Tibial nerve (tissue), 4 donors: ENCODE results near the gene DRD3. TPM values are rescaled to one million over a fixed set of nuclear protein-coding genes. Genes with fewer than 3 reads are reported as not detected.

Source experiments
- DNase-seq, 2 donors: peaks; one replicate each; pipeline ENCODE4 v3.0.0-alpha.2; 2019; ENCODE audit warnings: low spot score in 2 of 2
- H3K27ac ChIP-seq, 4 donors: fragments of 200-600 bp; sonication (generic) in 3 of 4; one replicate each; pipeline ENCODE4 v1.5.1; 2017 to 2019; ENCODE audit warnings: mild to moderate bottlenecking in 1 of 4
- H3K27me3 ChIP-seq, 2 donors: fragments of 200-600 bp; sonication (generic) in 1 of 2; one replicate each; pipeline versions ENCODE4 v1.5.1 to v1.6.0; 2017 to 2019
- H3K36me3 ChIP-seq, 3 donors: fragments of 200-600 bp; sonication (generic); one replicate each; pipeline ENCODE4 v1.5.1; 2018 to 2019
- H3K4me1 ChIP-seq, 4 donors: fragments of 200-600 bp; sonication (generic) in 3 of 4; one replicate each; pipeline ENCODE4 v1.5.1; 2017 to 2019
- H3K4me3 ChIP-seq, 4 donors: fragments of 200-600 bp; sonication (generic) in 3 of 4; one replicate each; pipeline ENCODE4 v1.5.1; 2017 to 2019; ENCODE audit warnings: mild to moderate bottlenecking in 1 of 4, moderate library complexity in 1 of 4
- H3K9me3 ChIP-seq, 4 donors: fragments of 200-600 bp; sonication (generic) in 3 of 4; one replicate each; pipeline ENCODE4 v1.5.1; 2017 to 2019
- CTCF ChIP-seq, 5 experiments: fragments of 200-600 bp in 3 of 5; fragments of 450-650 bp in 2 of 5; sonication (generic) in 3 of 5; IDR thresholded peaks; one replicate each; pipeline ENCODE4 v1.5.1; 2016 to 2019; ENCODE audit warnings: antibody characterized with exemption in 5 of 5, mild to moderate bottlenecking in 3 of 5, moderate library complexity in 2 of 5
- EP300 ChIP-seq, 2 donors: sonication (generic); formaldehyde crosslinking; IDR thresholded peaks; one replicate each; pipeline ENCODE4 v1.6.1; 2017; ENCODE audit warnings: antibody characterized with exemption in 2 of 2, mild to moderate bottlenecking in 1 of 2
- POLR2A ChIP-seq, 2 donors: fragments of 450-650 bp; IDR thresholded peaks; one replicate each; pipeline ENCODE4 v1.6.1; 2017; ENCODE audit warnings: antibody characterized with exemption in 2 of 2, mild to moderate bottlenecking in 2 of 2, moderate library complexity in 2 of 2
- WGBS, 2 donors: methylation state at CpG; one replicate each; pipeline ENCODE4 v1.1.5; 2018; 5-methylcytosine and 5-hydroxymethylcytosine counted together
- total RNA-seq, 4 donors: library from RNA; depleted of rRNA; stranded (reverse); fragments of >200 nt; gene quantifications; one replicate each; pipeline ENCODE4 v1.1.0, GENCODE V29; 2016

The DRD3 gene
- total RNA-seq, 4 donors from 2014 or later: not detected

GRCh38 chr3:114119776-114120175 lies 59.1 kb downstream of the DRD3 start:
- no peaks in the 10 kb centered on the region for H3K4me1 ChIP-seq

GRCh38 chr3:114115143-114115542 lies 63.7 kb downstream of the DRD3 start:
- WGBS, 2 donors: 84 to 91% methylated on average over 7 of the region's 7 CpGs
- Histone ChIP-seq H3K27ac (no peak overlapping the region), H3K27me3 (no peaks in the 10 kb centered on the region), H3K4me3 (no peak overlapping the region), H3K9me3 (no peaks in the 10 kb centered on the region), H3K4me1 (no peaks in the 10 kb centered on the region), H3K36me3 (no peaks in the 10 kb centered on the region)
- TF ChIP-seq CTCF (IDR thresholded peaks at IDR 0.05): no peak
- TF ChIP-seq POLR2A (IDR thresholded peaks at IDR 0.05): no peak
- TF ChIP-seq EP300 (IDR thresholded peaks at IDR 0.05): no peak
- no peak for DNase-seq

More at GRCh38 chr3:114119776-114120175, 59.1 kb downstream of the DRD3 start:
- no peaks in the 10 kb centered on the region for H3K9me3 ChIP-seq
- DNase-seq: no peak
- H3K27ac ChIP-seq: no peak overlapping the region
- H3K36me3 ChIP-seq: no peaks in the 10 kb centered on the region
- no peak overlapping the region for H3K4me3 ChIP-seq
- WGBS, 2 donors: 30 to 33% methylated on average over 1 of the region's 1 CpG
- no peak for TF ChIP-seq CTCF (IDR thresholded peaks at IDR 0.05)
- no peak for TF ChIP-seq POLR2A (IDR thresholded peaks at IDR 0.05)
- no peak for TF ChIP-seq EP300 (IDR thresholded peaks at IDR 0.05)
- H3K27me3 ChIP-seq: no peaks in the 10 kb centered on the region

GRCh38 chr3:114114719-114115118 lies 64.1 kb downstream of the DRD3 start:
- no peaks in the 10 kb centered on the region for H3K4me1 ChIP-seq
- 86 to 88% methylated on average over 3 of the region's 3 CpGs for WGBS, 2 donors
- no peak for TF ChIP-seq CTCF (IDR thresholded peaks at IDR 0.05)
- no peak for TF ChIP-seq POLR2A (IDR thresholded peaks at IDR 0.05)
- no peak for TF ChIP-seq EP300 (IDR thresholded peaks at IDR 0.05)
- no peaks in the 10 kb centered on the region for H3K27me3 ChIP-seq
- no peak for DNase-seq
- no peak overlapping the region for H3K4me3 ChIP-seq
- no peaks in the 10 kb centered on the region for H3K36me3 ChIP-seq
- no peaks in the 10 kb centered on the region for H3K9me3 ChIP-seq
- H3K27ac ChIP-seq: no peak overlapping the region

- DNase-seq: no peak
- TF ChIP-seq EP300 (IDR thresholded peaks at IDR 0.05) (no peak), POLR2A (IDR thresholded peaks at IDR 0.05) (no peak), CTCF (IDR thresholded peaks at IDR 0.05) (no peak)
- WGBS, 2 donors: 46 to 56% methylated on average over 6 of the region's 6 CpGs
Measured at GRCh38 chr3:114112696-114113095, 66.2 kb downstream of the DRD3 start.

GRCh38 chr3:114111060-114111770 lies 67.6 kb downstream of the DRD3 start:
- no peak for TF ChIP-seq POLR2A (IDR thresholded peaks at IDR 0.05)
- no peak for TF ChIP-seq EP300 (IDR thresholded peaks at IDR 0.05)
- TF ChIP-seq CTCF (IDR thresholded peaks at IDR 0.05): no peak

More at GRCh38 chr3:114112696-114113095, 66.2 kb downstream of the DRD3 start:
- Histone ChIP-seq H3K9me3 (no peaks in the 10 kb centered on the region), H3K27me3 (no peaks in the 10 kb centered on the region), H3K27ac (no peak overlapping the region), H3K4me1 (no peaks in the 10 kb centered on the region), H3K36me3 (no peaks in the 10 kb centered on the region), H3K4me3 (no peak overlapping the region)

More at GRCh38 chr3:114111060-114111770, 67.6 kb downstream of the DRD3 start:
- Histone ChIP-seq H3K36me3 (no peaks in the 10 kb centered on the region), H3K4me1 (no peaks in the 10 kb centered on the region), H3K27ac (no peak overlapping the region), H3K27me3 (no peaks in the 10 kb centered on the region), H3K4me3 (no peak overlapping the region), H3K9me3 (no peaks in the 10 kb centered on the region)
- WGBS, 2 donors: 75 to 82% methylated on average over 3 of the region's 3 CpGs
- DNase-seq: no peak
